DMS153 treated with DMSO at 0.1 percent for 48 hours (cell line): ENCODE measurements around the gene MYCBP.
"Not testable (repeated sequence)": the region's sequence is repeated elsewhere in the genome, so short reads cannot be mapped to it uniquely, and the experiment has no call there.

Experiments used
- DNase-seq: peaks from one replicate; lab custom pipeline; 2025; ENCODE audit not compliant: unreplicated experiment; lab: John Stamatoyannopoulos, UW

Gene MYCBP

GRCh38 chr1:38873027-38873969 is at the start of gene MYCBP:
MYCBP (minus strand) TSS chr1:38873348; CDS start chr1:38873305, 43 bp downstream.
- peak; percentile 100 for DNase-seq

GRCh38 chr1:38919130-38919529 is 46.0 kb upstream of the MYCBP start:
- DNase-seq = no peak

- no peak for DNase-seq
Observed at GRCh38 chr1:38918568-38918967, 45.4 kb upstream of the MYCBP start.

- no peak for DNase-seq
Observed at GRCh38 chr1:38917772-38918171, 44.6 kb upstream of the MYCBP start.

- DNase-seq = no peak
Observed at GRCh38 chr1:38917337-38917736, 44.2 kb upstream of the MYCBP start.

- no peak for DNase-seq
Observed at GRCh38 chr1:38915352-38915948, 42.3 kb upstream of the MYCBP start.

- not testable (repeated sequence) for DNase-seq
Observed at GRCh38 chr1:38914908-38915307, 41.8 kb upstream of the MYCBP start.

GRCh38 chr1:38908821-38909220 is 35.7 kb upstream of the MYCBP start:
- no peak for DNase-seq

- DNase-seq = no peak
Observed at GRCh38 chr1:38905985-38906384, 32.8 kb upstream of the MYCBP start.

GRCh38 chr1:38899560-38899959 is 26.4 kb upstream of the MYCBP start:
- DNase-seq = no peak

GRCh38 chr1:38898653-38899230 is 25.6 kb upstream of the MYCBP start:
- DNase-seq = no peak

GRCh38 chr1:38896169-38896568 is 23.0 kb upstream of the MYCBP start:
- no peak for DNase-seq

- no peak for DNase-seq
Observed at GRCh38 chr1:38892976-38893375, 19.8 kb upstream of the MYCBP start.

- no peak for DNase-seq
Observed at GRCh38 chr1:38891753-38892152, 18.6 kb upstream of the MYCBP start.

GRCh38 chr1:38889589-38889988 is 16.4 kb upstream of the MYCBP start:
- no peak for DNase-seq

- no peak for DNase-seq
Observed at GRCh38 chr1:38888423-38889333, 15.5 kb upstream of the MYCBP start.

- no peak for DNase-seq
Observed at GRCh38 chr1:38885092-38885491, 11.9 kb upstream of the MYCBP start.

- no peak for DNase-seq
Observed at GRCh38 chr1:38881487-38881886, 8.3 kb upstream of the MYCBP start, which contains the start of gene GJA9. GJA9 (minus strand) TSS chr1:38881587; CDS start chr1:38876098, 5,489 bp downstream.

GRCh38 chr1:38875811-38876210 is 2.7 kb upstream of the MYCBP start:
- no peak for DNase-seq

- DNase-seq = no peak
Observed at GRCh38 chr1:38872401-38873026, 634 bp downstream of the MYCBP start.
